ENCODE measurements around the gene NEU2.

NEU2 gene

DNA sequence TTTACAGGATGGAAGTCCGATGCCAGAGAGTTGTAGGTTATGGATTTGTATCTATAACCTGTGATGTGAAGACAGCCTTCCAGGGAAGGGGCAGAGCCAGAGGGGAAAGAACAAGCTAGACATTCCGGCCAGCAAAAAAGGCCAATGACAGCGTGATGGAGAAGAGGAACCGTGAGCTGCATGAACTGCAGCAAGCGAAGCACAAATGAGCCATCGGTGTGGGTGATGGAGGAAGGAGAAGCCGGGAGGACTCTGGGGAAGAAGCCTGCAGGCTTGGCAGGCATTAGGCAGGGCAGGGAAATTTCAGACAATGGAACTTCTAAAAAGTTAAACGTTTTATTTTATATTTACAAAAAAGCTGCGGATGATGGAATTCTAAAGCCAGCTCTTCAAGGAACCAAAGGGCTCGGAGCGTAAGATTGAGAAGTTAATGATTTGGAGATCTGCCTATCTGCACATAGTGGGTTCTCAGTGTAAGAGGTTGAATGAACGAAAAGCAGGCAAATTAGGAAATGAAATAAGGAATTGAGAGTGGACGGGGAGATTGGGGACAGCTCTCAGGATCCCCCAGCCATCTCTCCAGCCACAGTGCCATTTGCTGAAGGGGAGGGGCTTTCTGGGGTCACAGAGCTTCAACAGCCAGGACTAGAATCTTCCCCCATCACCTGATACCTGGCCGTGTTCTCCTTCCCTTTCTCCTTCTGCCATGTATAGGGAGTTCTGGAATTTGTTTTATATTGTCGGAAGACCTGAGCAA lies 47.8 kb upstream of the NEU2 start:
- no peak overlapping the region for H2AFZ ChIP-seq (ENCODE audit: low read length)
- no peak overlapping the region for H3K4me3 ChIP-seq (ENCODE audit: low read depth, low read length, poor library complexity, severe bottlenecking)
- no peaks in the 10 kb centered on the region for H4K20me1 ChIP-seq (ENCODE audit: insufficient read depth, low read length)
- H3K27me3 ChIP-seq (ENCODE audit: insufficient read depth, low read length), result peaks cover 7% of the 10 kb centered on the region
- no peak overlapping the region for H3K27ac ChIP-seq (ENCODE audit: low read depth, low read length, poor library complexity, severe bottlenecking)
- H3K4me1 ChIP-seq (ENCODE audit: insufficient read depth, low read length, severe bottlenecking), result no peaks in the 10 kb centered on the region
- no peak overlapping the region for H3K9ac ChIP-seq (ENCODE audit: low read length)
- H3K79me2 ChIP-seq (ENCODE audit: insufficient read depth, low read length), result no peaks in the 10 kb centered on the region
- no peak overlapping the region for H3K4me2 ChIP-seq (ENCODE audit: low read length)
- no peaks in the 10 kb centered on the region for H3K9me2 ChIP-seq (ENCODE audit: low read depth, low read length)
- no peaks in the 10 kb centered on the region for H3K36me3 ChIP-seq (ENCODE audit: insufficient read depth, low read length)
- H3F3A ChIP-seq (ENCODE audit: insufficient read depth, low read length), result no peaks in the 10 kb centered on the region
- H3K9me3 ChIP-seq (ENCODE audit: low read length), result peaks cover 6% of the 10 kb centered on the region; the same call in 1 of the 2 replicates
- TF ChIP-seq, protein P1, sequence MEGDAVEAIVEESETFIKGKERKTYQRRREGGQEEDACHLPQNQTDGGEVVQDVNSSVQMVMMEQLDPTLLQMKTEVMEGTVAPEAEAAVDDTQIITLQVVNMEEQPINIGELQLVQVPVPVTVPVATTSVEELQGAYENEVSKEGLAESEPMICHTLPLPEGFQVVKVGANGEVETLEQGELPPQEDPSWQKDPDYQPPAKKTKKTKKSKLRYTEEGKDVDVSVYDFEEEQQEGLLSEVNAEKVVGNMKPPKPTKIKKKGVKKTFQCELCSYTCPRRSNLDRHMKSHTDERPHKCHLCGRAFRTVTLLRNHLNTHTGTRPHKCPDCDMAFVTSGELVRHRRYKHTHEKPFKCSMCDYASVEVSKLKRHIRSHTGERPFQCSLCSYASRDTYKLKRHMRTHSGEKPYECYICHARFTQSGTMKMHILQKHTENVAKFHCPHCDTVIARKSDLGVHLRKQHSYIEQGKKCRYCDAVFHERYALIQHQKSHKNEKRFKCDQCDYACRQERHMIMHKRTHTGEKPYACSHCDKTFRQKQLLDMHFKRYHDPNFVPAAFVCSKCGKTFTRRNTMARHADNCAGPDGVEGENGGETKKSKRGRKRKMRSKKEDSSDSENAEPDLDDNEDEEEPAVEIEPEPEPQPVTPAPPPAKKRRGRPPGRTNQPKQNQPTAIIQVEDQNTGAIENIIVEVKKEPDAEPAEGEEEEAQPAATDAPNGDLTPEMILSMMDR (IDR thresholded peaks at IDR 0.05; ENCODE audit: low read length), result no peak
- no peak for TF ChIP-seq EZH2 (IDR thresholded peaks at IDR 0.05; ENCODE audit: borderline replicate concordance, low read length)

DNA sequence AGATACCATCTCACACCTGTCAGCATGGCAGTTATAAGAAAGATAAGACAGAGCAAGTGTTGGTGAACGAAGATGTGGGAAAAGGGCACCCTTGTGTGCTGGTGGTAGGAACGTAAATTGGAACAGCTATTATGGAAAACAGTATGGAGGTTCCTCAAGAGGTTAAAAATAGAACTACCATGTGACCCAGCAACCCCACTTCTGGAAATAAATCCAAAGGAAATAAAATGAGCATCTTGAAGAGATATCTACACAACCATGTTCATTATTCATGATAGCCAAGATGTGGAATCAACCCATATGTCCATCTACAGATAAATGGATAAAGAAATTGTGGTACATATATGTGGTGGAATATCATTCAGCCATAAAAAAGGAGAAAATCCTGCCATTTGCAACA lies 46.3 kb upstream of the NEU2 start:
- Histone ChIP-seq H3K36me3 (ENCODE audit: insufficient read depth, low read length) (no peaks in the 10 kb centered on the region), H3K9me3 (ENCODE audit: low read length) (peaks cover 6% of the 10 kb centered on the region; the same call in 1 of the 2 replicates), H3F3A (ENCODE audit: insufficient read depth, low read length) (no peaks in the 10 kb centered on the region), H3K27me3 (ENCODE audit: insufficient read depth, low read length) (peaks cover 7% of the 10 kb centered on the region), H3K4me1 (ENCODE audit: insufficient read depth, low read length, severe bottlenecking) (no peaks in the 10 kb centered on the region), H3K4me3 (ENCODE audit: low read depth, low read length, poor library complexity, severe bottlenecking) (no peak overlapping the region), H3K9me2 (ENCODE audit: low read depth, low read length) (no peaks in the 10 kb centered on the region), H3K9ac (ENCODE audit: low read length) (no peak overlapping the region), H3K79me2 (ENCODE audit: insufficient read depth, low read length) (no peaks in the 10 kb centered on the region), H4K20me1 (ENCODE audit: insufficient read depth, low read length) (no peaks in the 10 kb centered on the region), H2AFZ (ENCODE audit: low read length) (no peak overlapping the region), H3K27ac (ENCODE audit: low read depth, low read length, poor library complexity, severe bottlenecking) (no peak overlapping the region), H3K4me2 (ENCODE audit: low read length) (no peak overlapping the region)
- TF ChIP-seq, protein P1 (IDR thresholded peaks at IDR 0.05; ENCODE audit: low read length), result no peak
- TF ChIP-seq EZH2 (IDR thresholded peaks at IDR 0.05; ENCODE audit: borderline replicate concordance, low read length), result no peak

DNA sequence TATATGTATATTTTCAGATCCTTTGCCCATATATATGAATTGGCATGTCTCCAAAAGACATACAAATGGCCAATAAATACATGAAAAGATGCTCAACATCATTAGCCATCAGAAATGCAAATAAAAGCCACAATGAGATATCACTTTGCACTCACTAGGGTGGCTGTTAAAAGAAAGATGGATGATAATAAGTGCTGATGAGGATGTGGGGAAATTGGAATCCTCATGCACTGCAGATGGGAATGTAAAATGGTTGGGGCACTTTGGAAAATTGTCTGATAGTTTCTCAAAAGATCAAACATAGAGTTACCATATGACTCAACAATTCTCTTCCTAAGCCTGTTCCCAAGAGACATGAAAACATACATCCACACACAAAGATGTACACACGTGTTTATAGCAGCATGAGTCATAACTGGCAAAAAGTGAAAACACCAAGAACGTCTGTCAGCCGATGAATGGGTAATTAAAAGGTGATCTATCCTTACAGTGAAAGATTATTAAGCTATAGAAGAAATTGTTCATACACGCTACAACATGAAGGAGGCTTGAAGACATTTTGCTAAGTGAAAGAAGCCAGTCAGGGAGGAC lies 39.1 kb upstream of the NEU2 start:
- Histone ChIP-seq H3K79me2 (ENCODE audit: insufficient read depth, low read length) (no peaks in the 10 kb centered on the region), H4K20me1 (ENCODE audit: insufficient read depth, low read length) (no peaks in the 10 kb centered on the region), H3K4me2 (ENCODE audit: low read length) (no peak overlapping the region), H3K9ac (ENCODE audit: low read length) (no peak overlapping the region), H3K9me3 (ENCODE audit: low read length) (no peaks in the 10 kb centered on the region), H3F3A (ENCODE audit: insufficient read depth, low read length) (no peaks in the 10 kb centered on the region), H3K27ac (ENCODE audit: low read depth, low read length, poor library complexity, severe bottlenecking) (no peak overlapping the region), H3K4me1 (ENCODE audit: insufficient read depth, low read length, severe bottlenecking) (no peaks in the 10 kb centered on the region), H2AFZ (ENCODE audit: low read length) (no peak overlapping the region), H3K9me2 (ENCODE audit: low read depth, low read length) (no peaks in the 10 kb centered on the region), H3K27me3 (ENCODE audit: insufficient read depth, low read length) (no peaks in the 10 kb centered on the region), H3K36me3 (ENCODE audit: insufficient read depth, low read length) (no peaks in the 10 kb centered on the region), H3K4me3 (ENCODE audit: low read depth, low read length, poor library complexity, severe bottlenecking) (no peak overlapping the region)
- no peak for TF ChIP-seq EZH2 (IDR thresholded peaks at IDR 0.05; ENCODE audit: borderline replicate concordance, low read length)
- TF ChIP-seq, protein P1 (IDR thresholded peaks at IDR 0.05; ENCODE audit: low read length), result no peak
